ENCODE data around the gene GRHL1.

Gene GRHL1

DNA sequence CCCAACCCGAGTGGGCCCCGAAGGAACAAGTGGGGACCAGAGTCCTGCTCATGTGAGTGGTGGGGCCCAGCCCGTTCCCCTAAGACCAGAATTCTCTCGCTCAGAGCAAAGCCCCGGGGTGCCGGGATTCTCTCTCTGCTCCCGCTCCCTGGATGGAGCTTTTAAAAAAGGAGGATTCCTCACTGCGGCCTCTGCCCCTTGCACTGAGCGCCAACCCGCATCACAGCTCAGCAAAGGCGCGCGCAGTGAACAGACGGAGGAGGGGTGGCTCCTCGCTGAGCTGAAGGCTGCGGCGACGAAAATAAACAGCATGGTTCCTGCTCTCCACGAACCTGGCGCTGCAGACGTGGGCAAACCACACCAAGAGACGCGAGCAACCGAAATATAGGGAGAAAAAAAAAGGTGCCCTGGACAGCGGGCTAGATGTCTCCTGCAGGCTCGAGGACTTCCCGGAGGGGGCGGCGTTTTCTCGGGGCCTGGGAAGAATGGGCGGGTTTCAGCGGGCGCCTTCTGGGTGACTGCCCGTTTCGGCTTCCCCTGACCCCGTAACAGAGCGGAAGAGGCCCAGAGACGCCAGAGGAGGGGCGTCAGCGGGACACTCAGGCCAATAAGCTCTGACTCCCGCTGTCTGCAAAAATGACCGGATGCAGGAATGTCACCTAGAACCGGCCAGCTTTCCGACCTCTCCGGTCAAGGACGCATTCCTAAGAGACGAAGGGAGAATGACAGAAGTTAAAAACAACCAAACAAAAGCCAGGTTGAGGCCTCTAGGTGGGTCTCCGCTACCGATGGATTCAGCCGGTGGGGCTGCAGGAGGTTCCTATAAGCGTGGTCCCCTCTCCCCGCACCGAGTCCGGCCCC is 91.0 kb downstream of the GRHL1 start:
- DNase-seq (ENCODE audit: low spot score), result peak; percentile 83

DNA sequence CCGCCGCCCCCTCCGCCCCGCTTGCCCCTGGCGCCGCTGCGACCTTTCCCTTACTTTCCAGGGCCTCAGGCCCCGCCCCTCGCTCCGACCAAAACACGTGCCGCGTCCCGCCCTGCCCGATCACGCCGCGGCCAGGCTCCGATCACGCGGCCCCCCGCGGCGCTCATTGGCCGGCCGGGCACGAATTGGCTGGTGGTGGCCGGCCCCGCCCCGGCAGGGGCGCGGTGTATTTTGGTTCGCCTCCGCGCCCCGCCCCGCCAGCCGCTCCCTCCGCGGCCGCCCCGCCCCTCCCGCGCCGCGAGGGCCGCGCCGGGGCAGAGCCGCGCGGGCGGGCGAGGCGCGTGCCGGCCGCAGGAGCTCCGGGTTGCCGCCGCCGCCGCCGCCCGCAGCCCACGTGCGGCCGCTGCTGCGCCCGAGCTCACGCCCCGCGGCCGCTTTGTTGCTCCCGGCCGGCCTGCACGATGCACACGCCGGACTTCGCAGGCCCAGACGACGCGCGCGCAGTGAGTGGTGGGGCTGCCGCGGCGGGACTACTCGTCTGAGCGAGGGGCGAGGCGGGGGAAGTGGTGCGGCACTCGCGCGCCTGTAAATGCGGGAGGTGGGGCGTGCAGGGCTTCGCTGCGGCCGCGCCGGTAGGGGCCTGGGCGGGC is 91.9 kb downstream of the GRHL1 start, which contains the start of gene KLF11:
Gene KLF11 (plus strand): TSS at position 295 of the 650 bp plus-strand sequence. CDS start 167 bp downstream, at position 462.
- peak; percentile 93 for DNase-seq (ENCODE audit: low spot score)

DNA sequence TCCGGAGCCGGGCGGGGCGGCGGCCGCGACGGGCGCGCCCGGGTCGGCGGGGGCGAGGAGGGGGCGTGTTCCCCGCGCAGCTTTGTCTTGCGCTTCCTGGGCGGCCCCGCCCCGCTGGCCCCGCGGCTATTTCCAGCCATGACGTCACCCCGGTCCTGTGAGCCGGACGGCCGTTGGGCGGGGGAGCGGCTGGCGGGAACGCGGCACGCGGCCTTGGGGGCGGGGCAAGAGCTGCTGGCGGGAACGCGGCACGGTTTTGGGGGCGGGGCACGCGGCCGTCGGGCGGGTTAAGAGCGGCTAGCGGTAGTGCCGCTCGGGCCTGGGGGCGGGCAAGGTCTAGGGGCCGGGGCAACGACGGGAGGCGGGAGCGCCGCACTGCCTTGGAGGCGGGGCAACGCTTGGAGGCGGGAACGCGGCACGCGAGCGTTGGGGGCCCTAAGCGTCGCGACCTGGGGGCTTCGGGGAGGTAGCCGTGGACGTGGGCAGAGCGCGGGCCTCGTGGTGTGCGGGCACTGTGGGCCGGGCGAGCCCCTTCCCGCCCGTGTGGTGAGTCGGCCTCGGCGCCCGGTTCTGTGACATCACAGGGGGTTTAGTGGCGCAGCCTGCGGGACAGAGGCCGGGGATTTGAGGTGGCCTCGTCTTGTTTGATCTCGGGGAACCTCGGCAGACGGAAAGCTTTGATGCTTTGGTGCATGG is 92.6 kb downstream of the GRHL1 start:
- peak; percentile 99 for DNase-seq (ENCODE audit: low spot score)

DNA sequence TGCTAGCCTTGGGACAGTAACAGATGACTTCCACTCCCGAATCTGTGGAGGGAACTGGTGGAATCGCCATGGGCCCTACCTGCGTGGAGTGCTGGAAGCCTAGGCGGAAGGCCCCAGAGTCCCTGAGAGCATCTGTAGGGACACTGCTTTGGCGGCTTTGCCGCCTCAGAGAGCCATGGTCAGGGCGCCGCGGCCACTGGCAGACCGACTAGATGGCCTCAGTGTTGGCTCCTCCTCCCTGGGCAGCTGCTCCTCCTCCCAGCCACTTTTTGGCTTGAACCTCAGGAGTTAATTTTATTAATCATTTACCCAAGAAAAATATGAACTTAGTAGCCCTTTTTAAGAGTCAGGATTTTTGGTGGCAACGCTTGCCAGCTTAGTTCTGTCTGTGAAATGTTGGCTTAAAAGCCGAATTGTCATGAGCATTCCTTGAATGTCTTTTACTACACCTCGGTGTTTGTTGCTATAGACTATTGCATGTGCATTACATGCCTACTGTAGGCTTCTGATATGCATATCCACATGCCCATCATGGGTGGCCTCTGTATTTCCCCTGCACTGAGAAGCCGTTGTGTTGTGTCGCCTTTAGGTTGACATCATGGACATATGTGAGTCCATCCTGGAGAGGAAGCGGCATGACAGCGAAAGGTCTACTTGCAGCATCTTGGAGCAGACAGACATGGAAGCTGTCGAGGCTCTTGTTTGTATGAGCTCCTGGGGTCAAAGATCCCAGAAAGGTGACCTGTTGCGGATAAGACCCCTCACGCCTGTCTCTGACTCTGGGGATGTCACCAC is 94.3 kb downstream of the GRHL1 start:
- DNase-seq (ENCODE audit: low spot score), result no peak

DNA sequence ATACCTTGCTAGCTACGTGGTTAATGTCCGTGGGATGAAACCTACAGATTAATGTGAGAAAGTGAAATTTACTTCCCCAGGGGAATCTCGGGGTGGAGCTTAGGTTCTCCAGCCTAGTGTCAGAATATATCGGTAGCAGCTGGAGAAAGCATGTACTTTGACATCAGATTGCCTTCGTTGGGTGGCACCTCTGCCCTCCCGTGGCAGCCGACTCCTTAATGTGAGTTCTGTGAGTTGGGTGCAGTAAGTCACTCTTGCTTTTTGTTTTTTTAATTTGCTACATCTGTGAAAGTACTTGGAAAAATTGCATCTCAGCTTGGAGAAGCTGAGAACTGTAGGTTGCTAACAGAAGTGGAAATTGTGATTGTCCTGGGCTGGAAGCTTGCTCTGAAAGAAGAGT is 95.4 kb downstream of the GRHL1 start:
- no peak for DNase-seq (ENCODE audit: low spot score)

DNA sequence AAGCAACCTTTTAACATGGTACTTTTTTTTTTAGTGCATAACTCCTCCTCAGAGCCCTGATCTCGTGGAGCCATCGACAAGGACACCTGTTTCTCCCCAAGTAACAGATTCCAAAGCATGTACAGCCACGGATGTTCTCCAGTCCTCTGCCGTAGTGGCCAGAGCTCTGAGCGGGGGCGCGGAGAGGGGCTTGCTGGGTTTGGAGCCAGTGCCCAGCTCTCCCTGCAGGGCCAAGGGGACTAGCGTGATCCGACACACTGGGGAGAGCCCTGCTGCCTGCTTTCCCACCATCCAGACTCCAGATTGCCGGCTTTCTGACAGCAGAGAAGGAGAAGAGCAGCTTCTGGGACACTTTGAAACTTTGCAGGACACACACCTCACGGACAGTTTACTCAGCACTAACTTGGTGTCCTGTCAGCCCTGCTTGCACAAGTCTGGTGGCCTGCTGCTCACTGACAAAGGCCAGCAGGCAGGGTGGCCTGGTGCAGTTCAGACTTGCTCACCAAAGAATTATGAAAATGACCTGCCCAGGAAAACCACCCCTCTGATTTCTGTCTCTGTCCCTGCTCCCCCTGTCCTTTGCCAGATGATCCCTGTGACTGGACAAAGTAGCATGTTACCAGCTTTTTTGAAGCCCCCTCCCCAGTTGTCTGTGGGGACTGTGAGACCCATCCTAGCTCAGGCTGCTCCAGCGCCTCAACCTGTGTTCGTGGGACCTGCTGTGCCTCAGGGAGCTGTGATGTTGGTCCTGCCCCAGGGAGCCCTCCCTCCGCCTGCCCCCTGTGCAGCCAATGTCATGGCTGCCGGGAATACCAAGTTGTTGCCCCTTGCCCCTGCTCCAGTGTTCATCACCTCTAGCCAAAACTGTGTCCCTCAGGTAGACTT is 96.4 kb downstream of the GRHL1 start:
- no peak for DNase-seq (ENCODE audit: low spot score)

DNA sequence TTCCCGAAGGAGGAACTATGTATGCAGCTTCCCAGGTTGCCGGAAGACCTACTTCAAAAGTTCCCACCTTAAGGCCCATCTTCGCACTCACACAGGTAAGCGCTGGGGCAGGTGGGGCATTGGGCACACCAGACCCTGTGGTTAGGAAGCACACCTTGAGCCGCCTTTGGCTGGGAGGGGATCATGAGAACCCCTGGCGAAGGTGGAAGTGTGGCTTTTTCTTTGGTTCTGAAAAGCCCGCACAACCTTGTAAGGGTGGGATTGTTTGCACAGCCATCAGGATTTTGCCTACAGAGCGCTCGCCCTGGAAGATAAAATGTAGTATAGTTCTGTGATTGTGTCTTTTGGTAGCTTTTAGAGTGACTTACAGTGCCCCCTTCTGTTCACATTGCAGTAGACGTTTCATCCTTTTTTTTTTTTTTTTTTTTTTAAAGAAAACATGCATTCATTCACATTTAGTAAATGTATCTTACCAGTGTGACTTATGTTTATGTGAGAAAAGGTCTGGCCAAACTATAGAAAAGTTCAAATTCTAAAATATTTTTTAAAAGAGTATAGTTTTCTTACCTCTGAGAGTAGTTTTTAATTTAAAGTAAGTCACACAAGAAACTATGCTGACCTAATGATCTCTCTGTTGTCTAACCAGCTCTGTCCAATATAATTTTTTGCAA is 97.1 kb downstream of the GRHL1 start:
- no peak for DNase-seq (ENCODE audit: low spot score)
